ENCODE measurements around the gene DHX34.
A peak's percentile ranks its signal among the peaks of the same experiment; 100 is the strongest.

DHX34 gene

GRCh38 chr19:47418692-47419029 lies 69.5 kb downstream of the DHX34 start:
- no peaks in the 10 kb centered on the region for H3K4me1 ChIP-seq (ENCODE audit: low read length)
- peak overlapping the region; percentile 74 for H3K4me3 ChIP-seq (ENCODE audit: low read length)
- no peak overlapping the region for H3K9ac ChIP-seq (ENCODE audit: low read length)
- no peak overlapping the region for H2AFZ ChIP-seq (ENCODE audit: low read depth, low read length)
- TF ChIP-seq EZH2phosphoT487 (IDR thresholded peaks at IDR 0.05; ENCODE audit: low read depth) (no peak), CTCF (IDR thresholded peaks at IDR 0.05; ENCODE audit: low read depth, low read length) (no peak)
- H3K27ac ChIP-seq (ENCODE audit: low read length) = no peak overlapping the region
- peak overlapping the region; percentile 59 for H3K4me2 ChIP-seq (ENCODE audit: low read length)
- H3K79me2 ChIP-seq (ENCODE audit: low read length) = no peaks in the 10 kb centered on the region
- peaks cover 65% of the 10 kb centered on the region for H3K27me3 ChIP-seq (ENCODE audit: low read depth, low read length)
- no peaks in the 10 kb centered on the region for H3K9me3 ChIP-seq (ENCODE audit: insufficient read depth, low read length)
- H4K20me1 ChIP-seq (ENCODE audit: insufficient read depth, low read length) = 0 out of 2 replicates have a peak, but pooled peaks cover 4% of the 10 kb centered on the region
- no peaks in the 10 kb centered on the region for H3K36me3 ChIP-seq (replicated peaks; ENCODE audit: low read depth, low read length)

DNA sequence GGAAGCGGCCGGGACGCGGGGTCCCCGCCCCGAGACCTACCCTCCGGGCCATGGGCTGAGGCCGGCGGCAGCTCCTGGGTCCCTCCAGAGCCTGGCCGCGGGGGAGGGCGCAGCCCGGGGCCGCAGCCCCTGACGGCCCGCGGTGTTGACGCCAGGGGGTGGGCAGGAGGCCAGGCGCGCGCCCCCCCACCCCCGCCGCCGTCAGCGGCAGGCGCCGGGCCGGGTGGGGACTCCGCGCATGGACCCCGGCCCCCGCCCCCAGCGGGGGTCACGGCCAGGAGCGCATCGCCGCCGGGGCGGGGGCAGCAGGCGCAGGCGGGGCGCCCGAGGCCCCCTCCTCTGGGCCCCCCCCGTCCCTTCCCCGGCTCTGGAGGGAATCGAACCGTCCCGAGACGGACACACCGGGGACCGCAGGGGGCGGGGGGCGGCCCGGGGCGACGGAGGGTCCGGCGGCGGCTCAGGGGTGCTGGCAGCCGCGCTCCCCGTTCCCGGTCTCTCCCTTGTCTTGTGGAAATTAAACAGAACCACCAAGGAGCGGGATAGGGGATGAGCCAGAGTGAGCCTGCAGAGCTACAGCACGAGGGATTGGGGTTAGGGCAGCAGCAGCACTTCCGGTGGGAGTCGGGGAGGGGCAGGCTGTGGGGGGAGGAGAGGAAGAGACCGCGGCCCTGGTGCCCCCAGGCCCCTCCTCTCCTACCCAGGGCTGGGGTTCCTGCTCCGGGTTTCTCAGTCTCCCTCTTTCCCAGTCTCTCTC lies 70.1 kb downstream of the DHX34 start, which contains the start of gene MEIS3:
Gene MEIS3, minus strand, starts transcription at position 498 of the 754 bp plus-strand sequence. Its CDS starts 446 bp downstream, at position 52.
- H3K4me1 ChIP-seq (ENCODE audit: low read length) = no peaks in the 10 kb centered on the region
- H3K4me3 ChIP-seq (ENCODE audit: low read length) = peak within 1 kb of the TSS; percentile 74
- H4K20me1 ChIP-seq (ENCODE audit: insufficient read depth, low read length) = 0 out of 2 replicates have a peak, but pooled peaks cover 4% of the 10 kb centered on the region
- no peaks in the 10 kb centered on the region for H3K36me3 ChIP-seq (replicated peaks; ENCODE audit: low read depth, low read length)
- no peak within 1 kb of the TSS for H3K9ac ChIP-seq (ENCODE audit: low read length)
- no peaks in the 10 kb centered on the region for H3K9me3 ChIP-seq (ENCODE audit: insufficient read depth, low read length)
- TF ChIP-seq EZH2phosphoT487 (IDR thresholded peaks at IDR 0.05; ENCODE audit: low read depth) (no peak), CTCF (IDR thresholded peaks at IDR 0.05; ENCODE audit: low read depth, low read length) (no peak)
- no peaks in the 10 kb centered on the region for H3K79me2 ChIP-seq (ENCODE audit: low read length)
- H3K4me2 ChIP-seq (ENCODE audit: low read length) = peak within 1 kb of the TSS; percentile 59
- H2AFZ ChIP-seq (ENCODE audit: low read depth, low read length) = no peak within 1 kb of the TSS
- no peak within 1 kb of the TSS for H3K27ac ChIP-seq (ENCODE audit: low read length)
- peaks cover 69% of the 10 kb centered on the region for H3K27me3 ChIP-seq (ENCODE audit: low read depth, low read length)

DNA sequence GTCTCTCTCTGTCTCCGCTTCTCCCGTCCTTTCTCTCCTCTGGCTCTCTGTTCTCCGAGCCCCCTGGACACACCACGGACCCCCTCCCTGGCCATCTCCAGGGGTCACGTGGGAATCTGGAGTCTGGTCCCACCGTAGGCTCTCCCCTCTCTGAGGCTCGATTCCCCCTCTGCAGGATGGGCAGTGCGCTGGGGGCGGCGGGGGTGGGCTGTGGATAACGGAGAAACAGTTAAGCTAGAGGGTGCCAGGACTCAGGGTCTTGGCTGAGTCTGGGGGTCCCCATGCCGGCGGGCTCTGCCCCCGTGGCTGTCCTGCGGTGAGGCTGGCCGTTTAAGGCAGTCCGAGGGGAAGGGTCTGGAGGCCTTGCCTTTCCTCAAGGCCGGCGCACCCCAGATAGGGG lies 70.7 kb downstream of the DHX34 start:
- Histone ChIP-seq H3K27ac (ENCODE audit: low read length) (no peak overlapping the region), H3K4me1 (ENCODE audit: low read length) (no peaks in the 10 kb centered on the region), H4K20me1 (ENCODE audit: insufficient read depth, low read length) (0 out of 2 replicates have a peak, but pooled peaks cover 4% of the 10 kb centered on the region), H2AFZ (ENCODE audit: low read depth, low read length) (no peak overlapping the region), H3K27me3 (ENCODE audit: low read depth, low read length) (peaks cover 69% of the 10 kb centered on the region), H3K79me2 (ENCODE audit: low read length) (no peaks in the 10 kb centered on the region), H3K4me3 (ENCODE audit: low read length) (no peak overlapping the region), H3K4me2 (ENCODE audit: low read length) (no peak overlapping the region), H3K9me3 (ENCODE audit: insufficient read depth, low read length) (no peaks in the 10 kb centered on the region), H3K9ac (ENCODE audit: low read length) (no peak overlapping the region), H3K36me3 (replicated peaks; ENCODE audit: low read depth, low read length) (no peaks in the 10 kb centered on the region)
- TF ChIP-seq EZH2phosphoT487 (IDR thresholded peaks at IDR 0.05; ENCODE audit: low read depth) (no peak), CTCF (IDR thresholded peaks at IDR 0.05; ENCODE audit: low read depth, low read length) (no peak)

DNA sequence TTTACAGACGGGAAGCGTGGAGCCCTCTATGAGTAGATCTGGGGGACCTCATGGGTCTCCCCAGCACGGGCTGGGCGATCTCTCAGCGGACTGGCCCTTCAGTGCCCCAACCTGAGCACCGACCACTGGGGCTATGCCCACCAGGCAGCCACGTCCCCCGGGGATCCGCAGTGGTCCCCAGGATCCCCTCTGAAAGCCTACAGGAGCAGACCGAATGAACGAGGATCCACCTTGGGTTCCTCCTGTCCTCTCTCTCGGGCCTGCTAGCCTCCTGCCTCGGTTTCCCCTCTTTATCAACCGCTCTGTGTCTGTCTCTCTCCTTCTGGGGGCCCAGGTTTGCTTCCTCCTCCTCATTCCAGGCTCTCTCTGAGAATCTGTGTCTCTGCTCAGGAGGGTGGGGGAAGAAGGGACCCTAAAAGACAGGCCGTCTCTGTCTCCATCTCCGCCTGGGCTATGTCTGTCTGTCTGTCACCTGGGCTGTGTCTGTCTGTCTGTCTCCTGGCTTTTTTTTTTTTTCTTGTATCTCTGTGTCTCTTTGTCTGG lies 72.2 kb downstream of the DHX34 start:
- Histone ChIP-seq H3K27me3 (ENCODE audit: low read depth, low read length) (peaks cover 64% of the 10 kb centered on the region), H2AFZ (ENCODE audit: low read depth, low read length) (no peak overlapping the region), H3K4me3 (ENCODE audit: low read length) (no peak overlapping the region), H3K4me1 (ENCODE audit: low read length) (no peaks in the 10 kb centered on the region), H3K4me2 (ENCODE audit: low read length) (no peak overlapping the region), H3K27ac (ENCODE audit: low read length) (no peak overlapping the region), H3K9ac (ENCODE audit: low read length) (no peak overlapping the region), H3K9me3 (ENCODE audit: insufficient read depth, low read length) (no peaks in the 10 kb centered on the region), H3K79me2 (ENCODE audit: low read length) (no peaks in the 10 kb centered on the region), H4K20me1 (ENCODE audit: insufficient read depth, low read length) (0 out of 2 replicates have a peak, but pooled peaks cover 4% of the 10 kb centered on the region), H3K36me3 (replicated peaks; ENCODE audit: low read depth, low read length) (no peaks in the 10 kb centered on the region)
- TF ChIP-seq CTCF (IDR thresholded peaks at IDR 0.05; ENCODE audit: low read depth, low read length) (no peak), EZH2phosphoT487 (IDR thresholded peaks at IDR 0.05; ENCODE audit: low read depth) (no peak)
